SK-N-SH treated with all-trans-retinoic acid at 6 μM for 48 hours (cell line): Measurements from ENCODE around the gene MTF1.
"Not testable (repeated sequence)": the region's sequence is repeated elsewhere in the genome, so short reads cannot be mapped to it uniquely, and the experiment has no call there.

Experiments
- CREB5 ChIP-seq: fragments of 250-450 bp; sonication (Bioruptor Pico); IDR thresholded peaks from 2 replicates; pipeline ENCODE4 v1.5.1; 2020; ENCODE audit warnings: low read depth, mild to moderate bottlenecking, moderate library complexity
- ESRRG ChIP-seq: fragments of 250-450 bp; sonication (Bioruptor Pico); IDR thresholded peaks from 2 replicates; pipeline ENCODE4 v1.6.1; 2021; ENCODE audit warnings: mild to moderate bottlenecking
- GLIS3 ChIP-seq: fragments of 250-450 bp; sonication (Bioruptor Pico); IDR thresholded peaks from 2 replicates; pipeline ENCODE4 v1.5.0; 2020; ENCODE audit warnings: mild to moderate bottlenecking, moderate library complexity
- ISL1 ChIP-seq: fragments of 250-450 bp; sonication (Bioruptor Pico); IDR thresholded peaks from 2 replicates; pipeline ENCODE4 v2.1.2; 2022; ENCODE audit warnings: mild to moderate bottlenecking, moderate library complexity
- PATZ1 ChIP-seq: fragments of 250-450 bp; sonication (Bioruptor Pico); IDR thresholded peaks from 2 replicates; pipeline ENCODE4 v1.8.0; 2020; ENCODE audit warnings: mild to moderate bottlenecking, moderate library complexity, borderline replicate concordance
- RARB ChIP-seq: fragments of 250-450 bp; sonication (Bioruptor Pico); IDR thresholded peaks from 2 replicates; pipeline ENCODE4 v1.8.0; 2021; ENCODE audit warnings: mild to moderate bottlenecking, moderate library complexity
- TOX ChIP-seq: fragments of 250-450 bp; sonication (Bioruptor Pico); IDR thresholded peaks from 2 replicates; pipeline ENCODE4 v1.8.0; 2021; ENCODE audit warnings: mild to moderate bottlenecking, moderate library complexity, borderline replicate concordance
- ZFP3 ChIP-seq: fragments of 250-450 bp; sonication (Bioruptor Pico); IDR thresholded peaks from 2 replicates; pipeline ENCODE4 v1.5.0; 2020; ENCODE audit warnings: mild to moderate bottlenecking, moderate library complexity
- ZNF565 ChIP-seq: fragments of 450-650 bp; formaldehyde crosslinking; conservative IDR thresholded peaks from 2 replicates; pipeline ENCODE4 v1.5.0; 2020; ENCODE audit warnings: low read depth, mild to moderate bottlenecking, moderate library complexity
- ZNF70 ChIP-seq: fragments of 450-650 bp; formaldehyde crosslinking; IDR thresholded peaks from 2 replicates; pipeline ENCODE4 v1.5.0; 2020; ENCODE audit warnings: mild to moderate bottlenecking, moderate library complexity
- TF ChIP-seq, protein P1 (sequence below): fragments of 250-450 bp; sonication (Bioruptor Pico); IDR thresholded peaks from 2 replicates; pipeline ENCODE4 v1.5.0; 2020; ENCODE audit warnings: mild to moderate bottlenecking, moderate library complexity

- TF ChIP-seq ZNF565 (CRISPR knock-in tag); GLIS3 (CRISPR knock-in tag); ESRRG (CRISPR knock-in tag); RARB; PATZ1 (CRISPR knock-in tag); ISL1 (CRISPR knock-in tag); ZFP3 (CRISPR knock-in tag); TOX (CRISPR knock-in tag); ZNF70 (CRISPR knock-in tag); CREB5 (CRISPR knock-in tag): not testable (repeated sequence)
- TF ChIP-seq, protein P1, sequence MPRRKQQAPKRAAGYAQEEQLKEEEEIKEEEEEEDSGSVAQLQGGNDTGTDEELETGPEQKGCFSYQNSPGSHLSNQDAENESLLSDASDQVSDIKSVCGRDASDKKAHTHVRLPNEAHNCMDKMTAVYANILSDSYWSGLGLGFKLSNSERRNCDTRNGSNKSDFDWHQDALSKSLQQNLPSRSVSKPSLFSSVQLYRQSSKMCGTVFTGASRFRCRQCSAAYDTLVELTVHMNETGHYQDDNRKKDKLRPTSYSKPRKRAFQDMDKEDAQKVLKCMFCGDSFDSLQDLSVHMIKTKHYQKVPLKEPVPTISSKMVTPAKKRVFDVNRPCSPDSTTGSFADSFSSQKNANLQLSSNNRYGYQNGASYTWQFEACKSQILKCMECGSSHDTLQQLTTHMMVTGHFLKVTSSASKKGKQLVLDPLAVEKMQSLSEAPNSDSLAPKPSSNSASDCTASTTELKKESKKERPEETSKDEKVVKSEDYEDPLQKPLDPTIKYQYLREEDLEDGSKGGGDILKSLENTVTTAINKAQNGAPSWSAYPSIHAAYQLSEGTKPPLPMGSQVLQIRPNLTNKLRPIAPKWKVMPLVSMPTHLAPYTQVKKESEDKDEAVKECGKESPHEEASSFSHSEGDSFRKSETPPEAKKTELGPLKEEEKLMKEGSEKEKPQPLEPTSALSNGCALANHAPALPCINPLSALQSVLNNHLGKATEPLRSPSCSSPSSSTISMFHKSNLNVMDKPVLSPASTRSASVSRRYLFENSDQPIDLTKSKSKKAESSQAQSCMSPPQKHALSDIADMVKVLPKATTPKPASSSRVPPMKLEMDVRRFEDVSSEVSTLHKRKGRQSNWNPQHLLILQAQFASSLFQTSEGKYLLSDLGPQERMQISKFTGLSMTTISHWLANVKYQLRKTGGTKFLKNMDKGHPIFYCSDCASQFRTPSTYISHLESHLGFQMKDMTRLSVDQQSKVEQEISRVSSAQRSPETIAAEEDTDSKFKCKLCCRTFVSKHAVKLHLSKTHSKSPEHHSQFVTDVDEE (CRISPR knock-in tag) = not testable (repeated sequence)
Measured at GRCh38 chr1:37771440-37771839, 88.0 kb downstream of the MTF1 start.
